Umbilical cord (tissue), 2 donors: ENCODE results near the gene APOC3. TPM values are rescaled to one million over a fixed set of nuclear protein-coding genes. Genes with fewer than 3 reads are reported as not detected.

Source experiments
- DNase-seq: peaks from one replicate; pipeline ENCODE4 v3.0.0-alpha.2; 2015; ENCODE audit warnings: low spot score
- total RNA-seq: library from RNA; depleted of rRNA; stranded (reverse); fragments of >200 nt; gene quantifications from one replicate; pipeline ENCODE4 v1.2.3, GENCODE V29; 2014; ENCODE audit warnings: low replicate concordance; ENCODE audit not compliant: insufficient read depth

Gene APOC3
- total RNA-seq, 1 donor from 2014 or later: not detected

GRCh38 chr11:116804001-116804400 is 25.7 kb upstream of the APOC3 start:
- no peak for DNase-seq

DNA sequence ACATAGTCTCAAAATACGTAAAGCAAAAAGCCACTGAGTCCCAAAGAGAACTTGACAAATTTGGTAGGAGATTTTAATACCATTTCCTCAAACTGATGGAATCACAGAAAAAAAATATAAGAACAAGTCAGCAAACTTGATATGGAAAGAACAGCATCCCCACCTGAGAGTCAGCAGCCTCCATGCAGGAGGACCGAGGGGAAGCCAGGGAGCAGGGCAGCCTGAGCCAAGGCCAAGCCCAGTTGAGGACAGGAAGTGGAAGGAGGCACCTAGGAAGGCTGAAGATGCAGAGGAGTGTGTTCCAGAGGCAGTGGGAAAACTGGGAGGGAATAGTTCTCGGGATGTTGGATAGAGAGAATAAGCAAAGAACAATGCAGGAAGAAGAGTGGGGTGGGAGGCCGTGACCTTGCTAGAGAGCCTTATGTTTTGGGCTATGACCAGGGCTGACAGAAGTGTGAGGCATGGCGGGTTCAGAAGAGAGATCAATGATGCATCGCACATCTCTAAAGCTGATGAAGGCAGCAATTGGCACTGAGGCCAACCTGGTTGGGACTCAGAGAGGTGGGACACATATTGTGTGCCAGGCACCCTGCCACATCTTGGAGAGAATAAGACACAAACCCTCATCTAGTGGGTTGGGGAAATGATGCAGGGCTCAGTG is 22.0 kb upstream of the APOC3 start:
- no peak for DNase-seq

DNA sequence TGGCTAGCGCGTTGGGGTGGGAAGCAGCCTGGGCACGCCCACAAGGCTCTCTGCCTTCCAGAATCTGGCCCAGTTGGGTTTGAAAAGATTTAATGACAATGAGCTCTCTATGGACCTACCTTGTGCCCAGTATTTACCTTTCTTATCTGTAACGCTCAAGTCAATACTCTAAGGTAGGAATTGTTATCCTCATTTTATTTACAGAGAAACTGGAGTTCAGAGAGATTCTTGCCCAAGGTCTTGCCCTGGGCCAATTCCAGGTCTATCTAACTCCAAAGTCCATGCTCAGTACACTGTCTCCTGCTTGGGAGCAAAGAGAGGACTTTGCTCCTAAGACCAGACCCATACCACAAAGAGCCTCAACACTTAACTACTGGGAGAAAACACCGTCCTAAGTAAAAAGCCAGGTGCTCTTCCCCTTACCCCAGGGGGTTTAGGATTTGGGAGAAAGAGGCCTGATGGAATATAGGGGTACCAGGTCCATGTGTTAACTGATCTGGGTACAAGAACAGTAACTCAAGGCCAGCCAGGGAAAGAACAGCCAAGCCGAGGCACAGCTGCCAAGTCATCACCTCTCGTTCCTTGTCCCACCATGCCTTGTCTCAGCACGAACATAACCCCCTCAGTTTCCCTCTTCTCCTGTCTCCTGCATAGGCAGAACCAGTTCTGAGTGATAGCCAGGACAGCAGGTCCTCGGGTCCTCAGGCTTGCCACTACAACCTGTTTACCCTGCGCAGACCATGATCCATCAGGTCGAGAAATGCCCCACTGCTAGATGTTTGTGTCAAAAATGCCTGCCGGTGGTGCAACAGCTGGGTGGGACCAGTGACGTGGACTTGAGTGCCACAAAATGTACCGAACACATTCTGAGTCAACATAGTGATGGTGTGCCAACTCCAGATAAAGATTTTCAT is 21.2 kb upstream of the APOC3 start:
- DNase-seq: no peak

DNA sequence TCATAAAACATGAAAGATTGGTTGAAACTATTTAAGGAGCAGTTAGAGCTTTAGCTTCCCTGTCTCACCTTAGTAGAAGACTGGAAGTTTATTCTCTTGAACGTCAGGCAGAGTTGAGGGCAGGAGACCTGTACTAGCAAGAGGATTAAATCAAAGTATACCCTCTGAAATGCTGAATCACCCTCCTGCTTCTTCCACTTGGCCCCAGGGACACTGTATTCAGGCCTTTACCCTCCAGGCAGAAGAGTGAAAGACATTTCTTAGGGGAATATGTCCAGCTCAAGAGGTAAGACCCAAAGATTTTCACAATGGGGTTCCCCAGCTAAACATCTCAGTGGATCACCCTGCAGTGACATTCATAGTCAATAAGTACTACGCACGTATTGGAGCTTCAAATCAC is 18.5 kb upstream of the APOC3 start:
- DNase-seq: no peak

- no peak for DNase-seq
These were observed 17.6 kb upstream of the APOC3 start for GRCh38 chr11:116812109-116812508.

DNA sequence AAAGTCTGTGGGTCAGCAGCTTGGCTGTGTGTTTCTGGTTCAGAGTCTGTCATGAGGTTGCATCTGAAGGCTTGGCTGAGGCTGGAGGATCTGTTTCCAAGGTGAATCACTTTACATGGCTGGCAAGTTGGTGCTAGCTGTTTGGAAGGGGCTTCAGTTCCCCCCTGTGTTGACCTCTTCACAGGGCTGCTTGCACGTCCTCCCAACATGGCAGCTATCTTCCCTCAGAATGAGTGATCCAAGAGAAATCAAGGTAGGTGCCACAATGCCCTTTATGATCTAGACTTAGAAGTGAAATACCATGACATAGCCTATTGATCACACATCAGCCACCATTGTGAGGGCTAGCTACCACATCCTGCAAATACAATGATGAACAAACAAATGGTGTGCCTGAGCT is 16.5 kb upstream of the APOC3 start:
- no peak for DNase-seq

- no peak for DNase-seq
These were observed 15.8 kb upstream of the APOC3 start for GRCh38 chr11:116813781-116814471.

DNA sequence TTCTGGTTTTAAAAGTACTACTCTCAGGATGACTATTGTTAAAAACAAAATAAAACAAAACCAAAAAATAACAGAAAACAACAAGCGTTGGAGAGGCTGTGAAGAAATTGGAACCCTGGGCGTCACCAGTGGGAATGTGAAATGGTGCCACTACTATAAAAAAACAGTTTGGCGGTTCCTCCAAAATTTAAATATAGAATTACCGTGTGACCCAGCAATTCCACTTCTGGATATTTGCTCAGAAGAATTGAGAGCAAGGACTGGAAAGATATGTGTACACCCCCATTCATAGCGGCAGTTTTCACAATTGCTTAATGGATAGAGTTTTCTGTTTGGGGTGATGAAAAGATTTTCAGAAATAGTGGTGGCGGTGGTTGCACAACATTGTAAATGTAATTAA is 15.2 kb upstream of the APOC3 start:
- DNase-seq: no peak

GRCh38 chr11:116819049-116819448 is 10.7 kb upstream of the APOC3 start:
- no peak for DNase-seq

DNA sequence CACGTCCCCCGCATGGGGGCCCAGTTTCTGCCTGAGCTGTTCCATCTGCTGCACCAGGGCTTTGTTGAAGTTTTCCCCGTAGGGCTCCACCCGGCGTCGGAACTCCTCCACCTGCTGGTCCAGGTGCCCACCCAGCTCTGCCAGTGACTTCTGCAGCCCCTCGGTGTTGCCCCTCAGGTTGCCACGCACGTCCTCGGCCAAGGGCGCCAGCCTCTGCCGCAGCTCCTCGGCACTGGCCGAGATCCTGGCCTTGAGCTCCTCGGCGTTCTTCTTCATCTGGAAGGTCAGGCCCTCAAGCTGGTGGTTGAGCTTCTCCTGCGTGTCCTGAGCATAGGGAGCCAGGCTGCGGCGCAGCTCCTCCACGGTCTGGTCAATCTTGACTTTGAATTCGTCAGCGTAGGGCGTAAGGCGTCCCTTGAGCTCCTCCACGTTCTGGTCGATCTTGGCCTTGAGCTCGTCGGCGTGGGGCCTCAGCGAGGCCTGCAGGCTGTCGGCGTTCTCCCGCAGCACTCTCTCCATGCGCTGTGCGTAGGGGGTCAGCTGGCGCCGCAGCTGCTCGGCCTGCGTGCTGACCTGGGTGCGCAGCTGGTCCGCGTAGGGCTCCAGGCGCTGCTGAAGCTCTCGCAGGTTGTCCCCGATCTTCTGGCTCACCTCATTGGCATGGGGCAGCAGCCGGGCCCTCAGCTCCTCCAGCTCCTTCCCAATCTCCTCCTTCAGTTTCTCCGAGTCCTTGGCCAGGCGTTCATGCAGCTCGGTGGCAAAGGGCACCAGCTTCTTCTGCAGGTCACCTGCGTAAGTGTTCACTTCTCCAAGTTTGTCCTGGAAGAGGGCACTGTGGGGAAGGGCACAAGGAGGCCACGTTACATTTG is 8.4 kb upstream of the APOC3 start:
- DNase-seq: no peak

GRCh38 chr11:116822575-116822974 is 7.1 kb upstream of the APOC3 start:
- DNase-seq: no peak

DNA sequence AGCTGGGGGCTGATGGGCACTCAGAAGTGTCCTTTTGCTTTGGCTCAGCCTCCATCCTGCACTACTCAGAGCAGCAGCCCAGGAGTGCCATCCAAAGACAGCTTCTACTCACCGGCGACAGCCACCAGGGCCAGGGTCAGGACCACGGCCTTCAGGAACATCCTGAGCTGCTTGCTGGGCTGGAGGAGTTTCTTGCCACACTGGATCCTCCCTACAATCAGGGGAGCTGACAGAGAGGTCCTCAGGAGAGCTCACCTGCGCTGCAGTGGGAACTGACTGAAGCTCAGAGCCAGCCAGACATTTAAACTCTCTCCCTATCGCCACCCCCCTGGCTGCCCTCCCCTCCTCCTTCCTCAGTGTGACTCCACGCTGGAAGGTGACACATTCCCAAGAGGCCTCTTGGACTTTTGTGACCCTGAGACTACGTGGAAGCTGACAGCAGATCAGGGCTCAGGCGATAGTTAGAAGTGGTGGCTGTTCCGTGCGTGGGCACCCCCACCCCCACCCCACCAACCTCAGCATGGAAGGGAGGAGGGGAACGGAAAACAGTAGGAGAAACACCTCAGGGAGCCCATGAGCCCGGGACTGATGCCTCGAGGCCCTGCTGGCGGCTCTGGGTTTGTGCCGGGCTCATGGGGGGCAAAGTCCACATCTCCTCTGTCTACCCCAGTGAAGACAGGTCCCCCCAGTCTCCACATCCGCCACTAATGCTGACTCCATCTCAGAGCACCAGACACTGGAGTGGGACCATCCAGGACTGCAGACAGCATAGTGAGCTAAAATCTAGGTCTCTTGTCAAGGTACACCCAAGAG is 6.5 kb upstream of the APOC3 start, which contains the start of gene APOA4:
TSS of gene APOA4 (minus strand) at position 274 of the 813 bp plus-strand sequence. CDS start at position 161, 113 bp downstream.
- no peak for DNase-seq

- DNase-seq: no peak
These were observed 4.3 kb upstream of the APOC3 start for GRCh38 chr11:116825434-116825833.

- DNase-seq: no peak
These were observed 3.6 kb upstream of the APOC3 start for GRCh38 chr11:116825854-116826750.

- no peak for DNase-seq
These were observed 2.8 kb upstream of the APOC3 start for GRCh38 chr11:116826751-116827431.

GRCh38 chr11:116827461-116827860 is 2.2 kb upstream of the APOC3 start:
- no peak for DNase-seq

- DNase-seq: no peak
These were observed 829 bp upstream of the APOC3 start for GRCh38 chr11:116828632-116829524.
